ENCODE results near the gene PRKCB.
"Not testable (repeated sequence)": the region's sequence is repeated elsewhere in the genome, so short reads cannot be mapped to it uniquely, and the experiment has no call there.

The PRKCB gene

GRCh38 chr16:24102209-24102660 lies 266.5 kb downstream of the PRKCB start:
- no peak for DNase-seq

- DNase-seq: not testable (repeated sequence)
Measured at GRCh38 chr16:24105471-24105870, 269.7 kb downstream of the PRKCB start.

- DNase-seq: not testable (repeated sequence)
Measured at GRCh38 chr16:24108090-24108489, 272.3 kb downstream of the PRKCB start.

GRCh38 chr16:24111724-24112302 lies 276.0 kb downstream of the PRKCB start:
- no peak for DNase-seq

- no peak for DNase-seq
Measured at GRCh38 chr16:24113115-24113745, 277.4 kb downstream of the PRKCB start.

GRCh38 chr16:24114876-24115275 lies 279.1 kb downstream of the PRKCB start:
- DNase-seq: no peak

- DNase-seq: no peak
Measured at GRCh38 chr16:24116046-24116776, 280.4 kb downstream of the PRKCB start.

- DNase-seq: no peak
Measured at GRCh38 chr16:24116989-24117388, 281.2 kb downstream of the PRKCB start.

GRCh38 chr16:24117680-24118079 lies 281.9 kb downstream of the PRKCB start:
- DNase-seq: no peak

- DNase-seq: no peak
Measured at GRCh38 chr16:24118126-24118821, 282.5 kb downstream of the PRKCB start.

- no peak for DNase-seq
Measured at GRCh38 chr16:24119807-24120206, 284.0 kb downstream of the PRKCB start.

GRCh38 chr16:24123275-24123674 lies 287.5 kb downstream of the PRKCB start:
- no peak for DNase-seq

GRCh38 chr16:24124291-24124690 lies 288.5 kb downstream of the PRKCB start:
- DNase-seq: no peak

GRCh38 chr16:24125214-24125613 lies 289.4 kb downstream of the PRKCB start:
- no peak for DNase-seq

- no peak for DNase-seq
Measured at GRCh38 chr16:24129412-24129918, 293.7 kb downstream of the PRKCB start.

- no peak for DNase-seq
Measured at GRCh38 chr16:24130494-24131085, 294.8 kb downstream of the PRKCB start.

- no peak for DNase-seq
Measured at GRCh38 chr16:24131294-24131693, 295.5 kb downstream of the PRKCB start.

- DNase-seq: no peak
Measured at GRCh38 chr16:24132048-24132796, 296.4 kb downstream of the PRKCB start.

- DNase-seq: no peak
Measured at GRCh38 chr16:24132797-24133155, 297.0 kb downstream of the PRKCB start.

- no peak for DNase-seq
Measured at GRCh38 chr16:24135624-24136565, 300.1 kb downstream of the PRKCB start.

GRCh38 chr16:24138024-24138423 lies 302.2 kb downstream of the PRKCB start:
- DNase-seq: no peak
